Measurements from ENCODE around the gene METAP2.

The METAP2 gene

GRCh38 chr12:95517246-95517645, 43.3 kb downstream of the METAP2 start:
- TF ChIP-seq CTCF (IDR thresholded peaks at IDR 0.05; ENCODE audit: low read depth, low read length, missing control alignments): no peak
- in situ Hi-C loops (cut with HindIII; ENCODE audit: low pct_ligation_motif_present, low sequenced_read_pairs): no loop called here
- Histone ChIP-seq H3K27me3 (replicated peaks) (no peaks in the 10 kb centered on the region), H3K27ac (no peak overlapping the region), H3K4me3 (ENCODE audit: low read depth, low read length) (no peak overlapping the region), H3K36me3 (replicated peaks) (peaks cover 17% of the 10 kb centered on the region)
- no peak for DNase-seq

DNA sequence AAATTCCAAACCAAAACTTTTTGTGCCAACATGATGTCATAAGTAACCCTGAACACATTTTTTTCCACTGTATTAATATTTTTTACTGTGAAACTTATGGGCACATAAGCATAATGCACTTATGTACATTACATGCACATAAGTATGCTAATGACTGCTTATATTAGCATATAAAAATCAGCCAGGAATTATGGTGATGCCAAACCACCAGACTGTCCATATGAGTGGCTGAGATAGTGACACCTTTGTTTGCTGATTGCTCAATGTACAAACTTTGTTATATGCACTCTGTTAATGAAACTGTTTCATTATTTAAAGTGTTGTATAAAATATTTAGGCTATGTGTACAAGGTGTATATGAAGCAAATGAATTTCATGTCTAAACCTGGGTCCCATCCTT, 45.0 kb downstream of the METAP2 start:
- H3K4me3 ChIP-seq (ENCODE audit: low read depth, low read length): no peak overlapping the region
- no peak for DNase-seq
- in situ Hi-C loops (cut with HindIII; ENCODE audit: low pct_ligation_motif_present, low sequenced_read_pairs): no loop called here
- no peak for TF ChIP-seq CTCF (IDR thresholded peaks at IDR 0.05; ENCODE audit: low read depth, low read length, missing control alignments)
- H3K27ac ChIP-seq: no peak overlapping the region
- no peaks in the 10 kb centered on the region for H3K27me3 ChIP-seq (replicated peaks)
- peaks cover 5% of the 10 kb centered on the region for H3K36me3 ChIP-seq (replicated peaks)

- no peak for DNase-seq
- Histone ChIP-seq H3K4me3 (ENCODE audit: low read depth, low read length) (no peak overlapping the region), H3K27ac (no peak overlapping the region), H3K36me3 (replicated peaks) (no peaks in the 10 kb centered on the region), H3K27me3 (replicated peaks) (no peaks in the 10 kb centered on the region)
- no peak for TF ChIP-seq CTCF (IDR thresholded peaks at IDR 0.05; ENCODE audit: low read depth, low read length, missing control alignments)
- in situ Hi-C loops (cut with HindIII; ENCODE audit: low pct_ligation_motif_present, low sequenced_read_pairs): no loop called here
Measured at GRCh38 chr12:95520816-95521215, 46.9 kb downstream of the METAP2 start.

DNA sequence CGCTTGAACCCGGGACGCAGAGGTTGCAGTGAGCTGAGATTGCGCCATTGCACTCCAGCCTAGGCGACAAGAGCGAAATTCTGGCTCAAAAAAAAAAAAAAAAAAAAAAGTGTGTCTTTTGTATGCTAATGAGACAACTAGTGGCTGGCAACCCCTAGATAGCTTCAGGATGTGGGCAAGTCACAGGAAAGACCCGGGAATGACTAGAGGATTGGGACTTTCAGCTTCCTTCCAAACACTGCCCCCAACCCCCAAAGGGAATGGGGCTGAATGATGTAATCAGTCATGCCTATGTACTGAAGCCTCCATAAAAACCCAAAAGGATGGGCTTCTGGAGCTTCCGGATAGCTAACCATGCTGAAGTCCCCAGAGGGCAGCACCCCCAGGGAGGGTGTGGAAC, 48.7 kb downstream of the METAP2 start:
- H3K27ac ChIP-seq: no peak overlapping the region
- in situ Hi-C loops (cut with HindIII; ENCODE audit: low pct_ligation_motif_present, low sequenced_read_pairs): no loop called here
- H3K4me3 ChIP-seq (ENCODE audit: low read depth, low read length): no peak overlapping the region
- no peak for DNase-seq
- no peaks in the 10 kb centered on the region for H3K36me3 ChIP-seq (replicated peaks)
- TF ChIP-seq CTCF (IDR thresholded peaks at IDR 0.05; ENCODE audit: low read depth, low read length, missing control alignments): no peak
- no peaks in the 10 kb centered on the region for H3K27me3 ChIP-seq (replicated peaks)

- Histone ChIP-seq H3K27me3 (replicated peaks) (no peaks in the 10 kb centered on the region), H3K27ac (no peak overlapping the region), H3K4me3 (ENCODE audit: low read depth, low read length) (no peak overlapping the region), H3K36me3 (replicated peaks) (no peaks in the 10 kb centered on the region)
- TF ChIP-seq CTCF (IDR thresholded peaks at IDR 0.05; ENCODE audit: low read depth, low read length, missing control alignments): no peak
- in situ Hi-C loops (cut with HindIII; ENCODE audit: low pct_ligation_motif_present, low sequenced_read_pairs): loop anchor here (25.0 kb wide), 1 partner anchor 191 kb away; no protein-coding TSS in a partner anchor
- no peak for DNase-seq
Measured at GRCh38 chr12:95528431-95528830, 54.5 kb downstream of the METAP2 start.

- no peaks in the 10 kb centered on the region for H3K27me3 ChIP-seq (replicated peaks)
- DNase-seq: no peak
- TF ChIP-seq CTCF (IDR thresholded peaks at IDR 0.05; ENCODE audit: low read depth, low read length, missing control alignments): no peak
- no peak overlapping the region for H3K27ac ChIP-seq
- in situ Hi-C loops (cut with HindIII; ENCODE audit: low pct_ligation_motif_present, low sequenced_read_pairs): loop anchor here (25.0 kb wide), 1 partner anchor 192 kb away; no protein-coding TSS in a partner anchor
- H3K4me3 ChIP-seq (ENCODE audit: low read depth, low read length): no peak overlapping the region
- no peaks in the 10 kb centered on the region for H3K36me3 ChIP-seq (replicated peaks)
Measured at GRCh38 chr12:95529693-95530225, 55.8 kb downstream of the METAP2 start.

Data from brain microvascular endothelial cell (primary cell).